ENCODE results near the gene KRT73.

KRT73 gene

GRCh38 chr12:52628111-52628507 lies 9.8 kb upstream of the KRT73 start:
- Histone ChIP-seq H2AFZ (ENCODE audit: low read length) (no peak overlapping the region), H3K9me2 (replicated peaks; ENCODE audit: low read depth, low read length) (no peaks in the 10 kb centered on the region), H3K9me3 (ENCODE audit: insufficient read depth, low read depth, low read length) (no peaks in the 10 kb centered on the region; the same call in 1 of the 2 replicates), H3F3A (ENCODE audit: low read depth) (no peaks in the 10 kb centered on the region), H3K36me3 (ENCODE audit: insufficient read depth, low read length) (no peaks in the 10 kb centered on the region), H3K4me2 (ENCODE audit: low read depth, low read length, poor library complexity, severe bottlenecking) (no peak overlapping the region), H3K4me1 (ENCODE audit: insufficient read depth, low read length, poor library complexity, severe bottlenecking) (peaks cover 63% of the 10 kb centered on the region), H3K4me3 (ENCODE audit: low read length, poor library complexity, severe bottlenecking) (no peak overlapping the region), H3K27me3 (ENCODE audit: insufficient read depth, low read length, poor library complexity, severe bottlenecking) (no peaks in the 10 kb centered on the region), H4K20me1 (ENCODE audit: insufficient read depth, low read length, poor library complexity, severe bottlenecking) (no peaks in the 10 kb centered on the region), H3K9ac (ENCODE audit: low read depth, low read length, poor library complexity, severe bottlenecking) (no peak overlapping the region), H3K79me2 (ENCODE audit: insufficient read depth, low read length) (no peaks in the 10 kb centered on the region)
- no peak for TF ChIP-seq CTCF (conservative IDR thresholded peaks at IDR 0.05; ENCODE audit: low read length)
- TF ChIP-seq EZH2phosphoT487 (IDR thresholded peaks at IDR 0.05; ENCODE audit: borderline replicate concordance), result no peak

- no peaks in the 10 kb centered on the region for H3K27me3 ChIP-seq (ENCODE audit: insufficient read depth, low read length, poor library complexity, severe bottlenecking)
- no peak overlapping the region for H3K4me3 ChIP-seq (ENCODE audit: low read length, poor library complexity, severe bottlenecking)
Measured at GRCh38 chr12:52627395-52628110, 9.2 kb upstream of the KRT73 start.

GRCh38 chr12:52622349-52622748 lies 4.0 kb upstream of the KRT73 start:
- Histone ChIP-seq H4K20me1 (ENCODE audit: insufficient read depth, low read length, poor library complexity, severe bottlenecking) (no peaks in the 10 kb centered on the region), H3K27me3 (ENCODE audit: insufficient read depth, low read length, poor library complexity, severe bottlenecking) (no peaks in the 10 kb centered on the region), H3K79me2 (ENCODE audit: insufficient read depth, low read length) (no peaks in the 10 kb centered on the region), H3F3A (ENCODE audit: low read depth) (no peaks in the 10 kb centered on the region), H3K4me2 (ENCODE audit: low read depth, low read length, poor library complexity, severe bottlenecking) (no peak overlapping the region), H2AFZ (ENCODE audit: low read length) (no peak overlapping the region), H3K9me2 (replicated peaks; ENCODE audit: low read depth, low read length) (no peaks in the 10 kb centered on the region), H3K9me3 (ENCODE audit: insufficient read depth, low read depth, low read length) (no peaks in the 10 kb centered on the region; the same call in 1 of the 2 replicates), H3K4me3 (ENCODE audit: low read length, poor library complexity, severe bottlenecking) (no peak overlapping the region), H3K9ac (ENCODE audit: low read depth, low read length, poor library complexity, severe bottlenecking) (no peak overlapping the region), H3K4me1 (ENCODE audit: insufficient read depth, low read length, poor library complexity, severe bottlenecking) (peaks cover 16% of the 10 kb centered on the region), H3K36me3 (ENCODE audit: insufficient read depth, low read length) (no peaks in the 10 kb centered on the region)
- TF ChIP-seq EZH2phosphoT487 (IDR thresholded peaks at IDR 0.05; ENCODE audit: borderline replicate concordance), result no peak
- no peak for TF ChIP-seq CTCF (conservative IDR thresholded peaks at IDR 0.05; ENCODE audit: low read length)

More at GRCh38 chr12:52627395-52628110, 9.2 kb upstream of the KRT73 start:
- Histone ChIP-seq H3K9ac (ENCODE audit: low read depth, low read length, poor library complexity, severe bottlenecking) (no peak overlapping the region), H3K4me1 (ENCODE audit: insufficient read depth, low read length, poor library complexity, severe bottlenecking) (peaks cover 58% of the 10 kb centered on the region), H4K20me1 (ENCODE audit: insufficient read depth, low read length, poor library complexity, severe bottlenecking) (no peaks in the 10 kb centered on the region), H3F3A (ENCODE audit: low read depth) (no peaks in the 10 kb centered on the region), H3K9me3 (ENCODE audit: insufficient read depth, low read depth, low read length) (no peaks in the 10 kb centered on the region; the same call in 1 of the 2 replicates), H3K79me2 (ENCODE audit: insufficient read depth, low read length) (no peaks in the 10 kb centered on the region), H3K9me2 (replicated peaks; ENCODE audit: low read depth, low read length) (no peaks in the 10 kb centered on the region), H3K36me3 (ENCODE audit: insufficient read depth, low read length) (no peaks in the 10 kb centered on the region), H2AFZ (ENCODE audit: low read length) (no peak overlapping the region), H3K4me2 (ENCODE audit: low read depth, low read length, poor library complexity, severe bottlenecking) (no peak overlapping the region)
- TF ChIP-seq EZH2phosphoT487 (IDR thresholded peaks at IDR 0.05; ENCODE audit: borderline replicate concordance) (no peak), CTCF (conservative IDR thresholded peaks at IDR 0.05; ENCODE audit: low read length) (no peak)

Measured in Loucy (cell line).